Ammon's horn (tissue), 1 donor: Measurements from ENCODE around the gene EVC.
"Not testable (repeated sequence)": the region's sequence is repeated elsewhere in the genome, so short reads cannot be mapped to it uniquely, and the experiment has no call there.

Source experiments
- DNase-seq: peaks from one replicate; pipeline ENCODE4 v3.0.0-alpha.2; 2016; ENCODE audit warnings: low spot score

Gene EVC

DNA sequence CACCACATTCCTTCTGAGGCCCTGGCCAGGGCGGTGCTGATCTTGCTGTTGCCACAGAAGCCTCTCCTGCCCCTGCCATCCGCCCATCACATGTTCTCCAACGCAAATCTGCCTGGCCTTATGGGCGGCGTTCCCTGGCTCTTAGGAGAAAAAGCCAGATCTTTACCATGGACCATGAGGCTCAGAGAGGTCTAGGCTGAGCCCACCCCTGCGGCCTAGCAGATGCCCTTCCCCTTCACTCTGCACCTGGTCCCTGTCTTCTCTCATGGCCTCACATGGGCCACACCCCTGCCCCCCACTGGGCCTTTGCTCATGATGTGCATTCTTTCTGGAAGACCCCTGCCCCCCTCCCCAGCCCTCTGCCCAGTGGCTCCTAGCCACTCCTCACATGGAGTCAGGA lies 103.4 kb downstream of the EVC start:
- DNase-seq = no peak

DNA sequence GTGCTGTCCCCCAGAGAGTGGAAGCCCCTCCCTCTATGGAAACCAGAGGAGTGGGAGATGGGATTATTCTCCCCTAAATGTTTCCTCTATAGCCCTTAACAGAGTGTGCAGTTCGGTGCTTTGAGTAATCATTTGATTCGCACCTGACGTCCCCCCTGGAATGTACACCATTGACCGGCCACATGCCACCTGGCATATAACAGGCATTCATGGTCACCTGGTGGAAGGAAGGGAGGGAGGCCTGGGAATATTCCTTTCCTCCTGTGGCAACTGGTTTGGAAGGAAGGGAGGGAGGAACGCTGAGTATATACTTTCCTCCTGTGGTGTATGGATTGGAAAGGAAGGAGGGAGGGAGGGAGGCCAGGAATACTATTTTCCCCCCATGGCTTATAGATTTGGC lies 104.6 kb downstream of the EVC start:
- no peak for DNase-seq

DNA sequence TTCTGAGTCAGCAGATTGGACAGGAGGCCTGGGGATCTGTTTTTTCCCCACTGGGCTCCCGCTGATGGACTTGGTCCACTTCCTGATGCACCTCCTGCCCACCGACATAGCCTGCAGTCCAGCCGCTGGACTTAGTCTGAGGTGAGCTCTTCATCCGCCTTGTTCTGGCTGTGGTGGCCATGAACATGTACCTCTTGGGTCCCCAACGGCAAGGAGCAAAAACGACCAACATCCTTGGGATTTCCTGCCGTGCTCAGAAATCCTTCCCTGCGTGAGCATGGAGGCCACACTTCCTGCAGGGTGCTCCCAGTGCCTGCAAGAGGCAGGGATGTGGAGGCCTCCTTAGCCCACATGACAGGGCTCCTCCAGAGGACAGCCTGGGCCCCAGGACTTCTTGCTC lies 105.1 kb downstream of the EVC start:
- no peak for DNase-seq

DNA sequence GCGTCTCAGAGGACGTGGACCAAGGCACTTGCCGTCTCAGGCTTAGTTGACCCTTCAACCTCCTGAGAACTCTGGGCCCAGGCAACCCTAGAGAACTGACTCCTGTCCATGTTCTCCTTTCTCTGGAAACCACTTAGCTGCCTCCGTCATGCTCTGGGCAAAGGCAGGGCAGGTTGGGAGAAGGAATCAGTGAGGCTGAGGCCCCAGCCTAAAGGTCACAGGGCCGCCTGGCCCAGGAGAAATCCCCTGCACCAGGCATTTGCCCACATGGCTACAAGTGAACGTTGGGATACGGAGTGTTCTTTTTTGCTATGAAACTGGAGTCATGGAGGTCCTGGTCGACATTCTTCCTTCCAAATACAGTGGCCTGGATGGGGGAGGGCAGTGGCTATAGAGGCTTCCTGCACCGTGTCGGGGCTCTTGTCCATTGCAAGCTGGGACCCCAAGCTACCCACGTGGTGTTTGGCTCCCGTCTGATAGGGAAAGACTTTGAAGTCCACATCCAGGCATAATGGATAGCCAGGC lies 105.9 kb downstream of the EVC start:
- DNase-seq = no peak

DNA sequence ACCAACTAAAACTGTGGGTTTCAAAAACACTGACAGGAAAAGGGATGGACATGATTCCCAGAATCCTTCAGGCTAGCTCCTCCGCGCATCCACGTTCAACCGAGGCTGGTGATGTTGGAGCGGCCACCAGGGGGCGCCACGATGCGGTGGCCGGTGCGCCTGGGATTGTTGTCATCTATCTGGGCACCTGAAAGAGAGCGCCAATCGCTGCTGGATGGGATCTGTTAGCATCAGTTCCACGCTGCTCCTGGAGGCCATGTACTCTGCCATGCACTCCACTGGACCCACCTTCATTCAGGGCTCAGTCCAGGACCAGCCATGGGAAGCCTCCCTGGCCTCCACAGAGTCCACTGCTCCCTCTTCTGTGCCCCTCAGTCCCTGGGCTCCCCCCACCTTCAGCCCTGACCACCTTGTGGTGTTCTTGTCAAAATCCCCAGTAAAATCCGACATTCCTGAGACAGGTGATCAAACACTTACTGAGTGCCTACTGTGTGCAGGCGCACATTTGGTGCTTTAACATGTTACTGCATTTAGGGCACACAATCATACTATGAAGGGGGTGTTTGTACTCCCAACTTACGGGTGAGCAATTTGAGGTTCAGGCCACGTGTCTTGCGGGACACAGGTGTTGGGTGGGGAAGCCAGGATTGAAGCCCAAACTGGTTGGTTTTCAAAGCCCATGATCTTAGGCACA lies 110.8 kb downstream of the EVC start:
- DNase-seq = peak; percentile 14

DNA sequence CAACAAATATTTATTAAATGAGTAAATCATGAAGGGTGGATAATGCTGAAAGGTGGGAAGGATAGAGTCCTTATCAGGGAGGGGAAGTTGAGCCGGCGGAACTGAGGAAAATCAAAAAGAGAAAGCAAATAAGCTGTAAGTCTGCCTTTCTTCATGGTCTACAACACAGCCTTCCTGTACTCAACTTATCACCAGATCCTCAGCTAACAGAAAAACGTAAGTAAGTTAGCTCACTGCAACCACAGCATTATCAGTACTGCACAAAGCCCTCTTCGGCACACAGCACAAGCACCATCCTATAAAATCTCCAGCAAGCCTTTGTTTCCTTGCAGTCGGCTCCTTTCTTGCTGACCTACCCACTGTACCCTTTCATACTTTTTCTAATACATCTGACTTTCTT lies 111.6 kb downstream of the EVC start:
- DNase-seq = no peak

DNA sequence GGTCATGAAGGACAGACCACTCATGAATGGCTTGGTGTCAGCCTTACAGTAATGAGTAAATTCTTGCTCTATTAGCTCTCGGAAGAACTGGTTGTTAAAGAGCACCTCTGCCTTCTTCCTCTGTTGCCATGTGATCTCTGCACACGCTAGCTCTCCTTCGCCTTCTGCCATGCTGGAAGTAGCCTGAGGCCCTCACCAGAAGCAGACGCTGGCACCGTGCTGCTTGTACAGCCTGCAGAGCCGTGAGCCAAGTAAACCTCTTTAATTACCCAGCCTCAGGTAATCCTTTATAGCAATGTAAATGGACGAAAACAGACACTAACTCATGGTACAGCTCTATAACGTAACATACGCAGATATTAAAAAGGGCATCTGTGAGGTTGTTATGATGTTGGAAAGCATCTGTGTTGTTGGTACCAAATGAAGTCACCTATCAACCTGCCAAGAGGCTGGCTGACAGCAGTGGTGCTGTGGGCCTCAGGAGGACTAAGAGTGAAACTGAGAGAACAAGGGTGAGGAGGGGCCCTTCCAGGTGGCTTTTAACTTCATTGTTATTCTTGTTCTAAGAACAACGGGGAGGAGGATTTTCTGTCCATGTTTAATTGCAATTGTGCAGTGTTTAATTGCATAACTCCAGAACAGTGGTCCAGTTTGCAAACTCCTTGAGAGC lies 112.7 kb downstream of the EVC start:
- no peak for DNase-seq

DNA sequence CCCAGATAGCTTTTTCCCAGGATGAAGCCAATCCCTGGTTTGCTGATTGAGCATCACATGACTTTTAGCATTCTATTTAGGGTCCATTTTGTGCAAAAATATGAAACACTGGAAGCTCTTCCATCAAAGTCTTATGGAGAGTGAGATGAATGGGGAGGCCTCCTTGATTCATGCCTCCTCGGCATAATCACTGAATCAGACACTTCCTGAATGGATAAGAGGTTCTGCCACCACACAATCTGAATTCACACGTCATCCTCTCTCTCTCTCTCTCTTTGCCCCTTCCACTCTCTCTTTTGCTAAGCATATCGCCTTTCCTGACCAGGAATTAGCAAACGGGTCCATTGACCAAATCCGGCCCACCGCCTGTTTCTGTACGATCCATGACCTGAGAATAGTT lies 113.2 kb downstream of the EVC start:
- no peak for DNase-seq

DNA sequence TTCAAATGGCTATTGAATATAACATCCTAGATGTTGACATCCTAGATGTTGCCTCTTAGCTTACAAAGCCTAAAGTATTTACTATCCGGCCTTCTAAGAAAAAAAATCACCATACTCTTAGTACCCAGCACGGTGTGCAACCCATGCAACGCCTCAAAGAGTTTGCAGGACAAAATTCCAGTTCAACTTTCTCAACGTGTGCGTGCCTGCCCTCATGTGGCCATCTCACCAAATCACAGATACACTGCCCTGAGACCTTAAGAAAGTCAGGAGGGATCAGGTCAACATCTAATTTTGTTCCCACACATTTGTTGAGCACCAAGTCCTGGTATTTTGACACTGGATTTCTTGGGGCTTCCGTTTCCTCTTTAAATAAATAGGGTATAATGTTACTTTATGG lies 113.6 kb downstream of the EVC start:
- DNase-seq = peak; percentile 25

DNA sequence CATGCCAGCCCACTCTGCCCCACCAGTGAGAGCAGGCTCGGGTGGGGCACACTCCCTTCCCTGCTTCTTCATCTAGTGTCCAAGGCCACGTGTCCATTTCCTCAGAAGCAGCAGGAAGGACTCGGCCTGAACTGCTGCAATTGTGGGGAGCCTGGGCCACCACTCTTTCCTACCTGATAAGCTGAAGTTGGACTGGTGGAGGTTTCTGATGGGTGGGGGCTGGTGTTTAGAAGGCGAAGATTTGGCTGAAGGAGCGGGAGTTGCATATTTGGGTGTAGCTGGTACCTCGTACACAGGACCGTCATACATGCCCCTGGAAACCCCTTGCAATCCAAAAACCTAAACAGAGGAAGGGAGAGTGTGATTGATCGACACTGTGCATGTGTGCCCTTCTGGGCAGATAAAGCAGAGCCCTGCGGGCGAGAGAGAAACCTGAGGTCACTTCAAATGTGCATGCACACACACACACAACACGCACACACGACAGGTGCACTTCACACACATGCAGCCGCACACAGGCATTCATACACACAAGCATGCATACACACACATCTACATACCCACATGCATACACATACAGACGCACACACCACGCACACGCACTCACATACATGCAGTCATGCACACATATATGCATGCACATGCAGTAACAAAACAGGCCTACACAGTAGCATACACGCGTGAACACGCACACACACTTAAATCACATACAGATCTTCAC lies 114.5 kb downstream of the EVC start:
- no peak for DNase-seq

DNA sequence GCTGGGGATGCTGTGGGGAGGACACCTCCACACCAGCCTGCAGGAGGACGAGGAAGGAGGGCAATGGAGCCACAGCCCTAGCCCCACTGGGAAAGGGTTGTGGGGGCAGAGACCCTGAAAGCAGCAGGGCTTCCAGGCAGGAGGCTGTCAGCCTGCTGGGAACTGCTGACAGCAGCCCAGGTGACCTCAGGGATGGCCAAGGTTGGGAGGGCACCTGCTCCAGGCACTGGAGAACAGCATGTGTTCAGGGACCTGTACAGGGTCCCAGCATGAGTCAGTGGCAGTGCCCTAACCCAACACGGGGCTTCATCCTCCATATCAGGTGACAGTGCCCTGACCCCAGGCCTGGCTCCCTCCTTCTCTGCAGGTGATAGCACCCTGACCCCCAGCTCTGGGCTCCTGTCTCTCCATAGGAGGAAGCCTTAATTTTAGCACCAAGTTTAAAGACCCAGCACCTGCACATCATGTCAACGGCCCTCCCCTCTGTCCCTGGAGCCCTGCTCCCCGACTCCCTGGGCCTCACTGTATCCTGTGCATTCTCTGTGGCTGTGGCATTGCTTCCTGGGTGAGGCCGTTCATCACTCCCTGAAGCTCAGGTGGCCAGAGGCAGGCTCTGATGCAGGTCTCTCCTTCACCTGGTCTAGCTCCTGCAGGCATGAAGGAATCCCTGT lies 115.6 kb downstream of the EVC start:
- DNase-seq = no peak

DNA sequence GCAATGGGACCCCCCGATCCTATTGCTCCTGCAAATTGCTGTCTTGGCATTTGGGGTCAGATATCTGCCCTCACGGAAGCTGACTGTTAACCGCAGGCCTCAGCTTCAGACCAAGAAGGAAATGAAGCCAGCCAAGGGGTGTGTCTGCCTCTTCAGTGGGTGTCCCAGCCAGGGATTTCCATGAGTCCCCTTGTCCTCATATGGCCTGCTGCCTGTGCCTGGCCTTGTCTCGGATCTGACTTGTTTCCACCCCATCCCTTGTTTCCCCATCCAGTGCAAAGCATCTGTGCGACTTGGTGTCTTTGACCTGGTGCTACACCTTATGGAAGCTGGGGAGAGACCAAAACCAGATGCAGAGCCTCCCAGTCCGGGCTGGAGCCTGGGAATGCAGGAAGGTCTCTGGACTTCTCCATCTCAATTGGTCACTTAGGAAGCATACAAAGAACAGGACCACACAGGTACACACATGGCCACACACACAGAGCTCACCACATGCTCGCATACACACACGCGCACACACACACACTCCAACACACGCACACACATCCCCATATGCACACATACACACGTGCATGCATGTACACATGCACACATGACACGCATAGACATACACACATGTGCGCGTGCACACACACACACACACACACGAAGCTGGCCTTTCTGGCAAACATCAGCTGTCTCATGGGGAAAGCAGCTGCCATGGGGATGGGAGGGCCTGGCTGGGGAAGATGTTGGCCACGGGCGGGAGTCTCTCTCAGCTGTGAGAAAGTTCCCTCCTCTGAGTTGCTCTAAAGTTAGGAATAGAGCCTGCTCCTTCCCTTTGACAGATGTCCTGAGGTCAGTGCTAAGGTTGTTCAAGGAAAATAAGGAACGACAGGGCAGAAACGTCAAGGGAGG lies 116.4 kb downstream of the EVC start:
- DNase-seq = no peak

DNA sequence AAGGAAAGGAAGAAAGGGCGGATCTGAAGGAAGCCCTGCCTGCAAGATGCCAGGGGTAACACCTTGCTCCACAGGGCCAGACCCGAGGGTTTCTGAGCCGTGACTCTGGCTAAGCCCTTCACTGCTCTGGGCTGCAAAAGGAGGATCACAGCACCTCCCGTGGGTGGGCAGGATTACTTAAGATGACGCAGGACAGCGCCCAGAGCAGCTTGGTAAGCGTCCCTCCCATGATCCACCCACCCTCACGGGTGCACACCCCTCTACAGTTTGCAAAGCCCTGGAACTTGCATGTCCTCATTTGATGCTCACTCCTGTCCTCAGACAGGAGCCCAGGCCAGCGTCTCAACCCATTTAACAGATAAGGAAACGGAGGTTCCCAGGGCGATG lies 117.0 kb downstream of the EVC start:
- DNase-seq = no peak

DNA sequence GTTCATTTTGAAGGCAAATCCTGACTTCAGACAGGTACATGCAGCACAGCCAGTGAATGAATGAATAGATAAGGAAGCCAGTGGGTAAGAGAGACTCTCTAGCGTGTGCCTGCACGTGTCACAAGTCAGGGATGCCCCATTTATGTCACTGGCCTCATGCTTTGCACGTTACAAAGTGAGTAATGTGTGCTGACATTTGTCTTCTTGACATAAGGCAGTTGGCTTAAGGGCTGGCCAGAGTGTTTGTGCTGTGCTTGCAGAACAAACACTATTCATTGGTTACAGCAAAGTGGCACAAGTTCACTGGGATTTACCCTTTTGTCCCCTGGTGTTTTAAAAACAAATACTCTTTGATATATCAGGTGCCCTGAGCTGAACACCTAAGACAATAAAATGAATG lies 125.9 kb downstream of the EVC start:
- DNase-seq = no peak

DNA sequence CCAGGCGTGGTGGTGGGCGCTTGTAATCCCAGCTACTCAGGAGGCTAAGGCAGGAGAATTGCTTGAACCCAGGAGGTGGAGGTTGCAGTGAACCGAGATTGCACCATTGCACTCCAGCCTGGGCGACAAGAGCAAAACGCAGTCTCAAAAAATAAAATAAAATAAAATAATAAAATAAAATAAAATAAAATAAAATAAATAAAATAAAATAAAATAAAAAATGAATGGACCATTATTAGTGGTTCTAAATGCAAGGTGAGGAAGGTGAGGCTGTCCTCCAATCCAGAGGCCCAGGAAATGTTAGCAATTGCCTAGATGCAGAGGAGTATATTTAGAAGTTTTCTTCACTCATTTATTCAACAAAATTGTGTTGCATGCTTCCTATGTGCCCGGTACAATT lies 126.5 kb downstream of the EVC start:
- DNase-seq = not testable (repeated sequence)

DNA sequence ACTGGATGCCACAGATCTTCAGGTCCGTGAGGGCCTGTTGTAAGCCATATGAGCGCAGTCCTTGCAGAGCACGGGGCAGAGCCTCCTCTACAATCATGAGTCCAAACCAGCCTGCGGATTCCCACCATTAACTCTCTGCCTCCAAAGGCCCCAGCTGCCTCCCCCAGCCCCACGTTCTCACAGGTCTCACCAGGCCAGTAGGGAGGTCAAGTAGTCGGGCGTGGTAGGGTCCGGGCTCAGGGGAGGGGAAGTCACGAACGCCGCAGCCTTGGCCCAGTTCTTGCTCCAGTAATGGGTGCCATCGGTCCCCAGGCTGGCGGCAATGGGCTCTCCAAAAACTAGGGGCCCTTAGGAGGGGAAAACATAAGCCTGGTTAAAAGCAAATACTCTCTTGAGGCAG lies 128.3 kb downstream of the EVC start:
- DNase-seq = no peak

DNA sequence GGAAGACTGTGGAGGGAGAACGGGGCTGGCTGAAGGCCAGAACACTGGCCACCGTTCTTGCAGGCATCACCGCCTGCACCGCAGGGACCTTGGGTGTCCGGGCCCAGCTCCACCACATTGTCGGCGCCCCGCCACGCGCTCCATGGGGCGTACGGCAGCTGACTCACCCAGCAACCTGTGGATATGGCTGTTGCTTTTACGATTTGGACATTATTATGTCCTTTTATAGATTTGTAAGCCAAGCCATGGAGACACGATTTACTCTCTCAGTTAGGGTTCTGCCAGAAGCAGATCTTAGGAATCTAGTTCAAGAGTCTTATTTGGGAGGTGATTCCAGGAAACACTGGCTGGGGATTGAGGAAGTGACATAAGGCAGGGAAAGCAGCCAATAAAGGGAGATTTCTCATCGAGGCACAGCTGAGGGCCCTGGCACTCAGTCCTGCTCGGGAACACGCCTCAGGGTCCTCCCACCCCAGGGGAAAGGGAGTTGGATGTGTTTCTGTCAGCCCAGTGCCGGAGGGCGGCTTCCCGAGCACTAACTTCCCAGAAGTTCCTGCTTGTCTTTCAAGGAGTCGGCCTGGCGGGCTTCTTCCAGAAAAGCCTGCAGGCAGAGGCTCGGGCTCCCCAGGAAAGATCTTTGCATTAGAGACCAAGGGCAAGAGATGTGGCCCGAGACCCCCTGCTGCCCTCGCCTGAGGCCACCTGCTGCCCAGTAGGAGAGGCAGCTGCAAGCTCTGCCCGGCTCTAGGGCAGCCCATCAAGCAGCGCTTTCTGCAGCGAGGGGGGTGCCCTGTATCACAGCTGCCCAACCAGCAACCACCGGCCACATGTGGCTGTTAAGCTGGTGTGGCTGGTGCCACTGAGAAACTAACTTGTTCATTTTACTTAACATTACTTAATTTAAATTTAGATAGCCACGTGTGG lies 129.0 kb downstream of the EVC start:
- DNase-seq = peak; percentile 63

DNA sequence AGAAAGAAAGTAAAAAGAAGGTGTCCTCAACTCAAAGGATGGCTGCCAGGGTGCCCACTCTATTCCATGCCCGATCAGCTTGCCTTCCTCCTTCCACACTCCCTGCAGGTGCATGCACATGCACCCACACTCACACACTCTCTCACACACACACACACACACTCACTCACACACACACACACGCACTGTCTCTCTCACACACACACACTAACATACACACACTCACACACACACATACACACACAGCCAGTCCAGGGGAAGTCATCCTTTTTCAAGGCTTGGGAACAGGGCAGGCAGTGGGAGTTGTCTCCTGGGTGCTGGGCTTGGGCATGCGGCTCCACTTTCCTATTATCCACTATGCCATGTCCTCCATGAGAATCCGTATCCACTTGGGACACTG lies 131.5 kb downstream of the EVC start:
- DNase-seq = no peak

DNA sequence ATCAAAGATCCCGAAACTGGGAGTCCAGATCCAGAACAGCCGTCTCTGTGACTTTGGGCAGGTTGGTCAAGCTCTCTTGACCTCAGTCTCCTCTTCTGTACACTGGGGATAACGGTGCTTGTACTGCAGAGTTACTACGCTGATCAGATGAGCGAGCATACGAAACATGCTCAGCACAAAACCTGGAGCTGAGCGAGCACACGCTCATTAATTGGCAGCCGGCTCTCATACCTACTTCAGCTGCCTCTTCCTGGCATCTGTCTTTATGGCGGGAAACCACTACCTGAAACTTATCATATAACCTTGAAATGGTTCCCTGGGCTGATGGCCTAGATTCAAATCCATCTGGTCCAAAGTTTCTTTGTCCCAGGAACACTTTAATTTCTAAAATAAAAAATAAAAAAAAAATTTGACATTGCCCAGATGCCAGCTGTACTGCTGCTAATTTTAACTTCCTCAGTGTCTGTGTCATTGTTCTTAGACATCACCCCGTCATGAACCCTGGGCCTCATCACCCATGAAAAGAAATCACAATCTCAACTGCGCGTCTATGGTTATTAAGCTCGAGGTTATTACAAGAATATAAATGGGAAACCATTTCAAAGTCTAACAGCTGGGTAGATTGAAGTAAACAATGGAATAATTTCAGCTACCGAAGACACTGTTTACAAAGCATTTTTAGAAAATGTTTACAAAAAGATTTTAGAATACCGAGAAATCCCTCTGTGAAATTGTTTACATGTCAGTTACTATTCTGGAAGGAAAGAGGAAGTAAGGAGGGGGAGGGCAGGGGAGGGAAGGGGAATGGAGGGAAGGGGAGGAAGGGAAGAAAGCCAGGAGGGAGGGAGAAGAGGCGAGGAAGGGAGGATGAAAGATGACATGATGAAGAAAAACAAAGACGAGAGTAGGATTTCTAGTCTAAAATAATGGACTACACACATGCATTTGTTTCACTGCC lies 132.9 kb downstream of the EVC start:
- DNase-seq = no peak
